HTERT RPE-1 (cell line): Measurements from ENCODE around the gene KIFC1.

Experiments
- in situ Hi-C: fragments of 300-500 bp; cut with MboI; formaldehyde crosslinking; loops from 4 replicates; pipeline ENCODE4 v1.14.3; 2020; ENCODE audit warnings: low sequenced_read_pairs

KIFC1 gene

GRCh38 chr6:33410050-33410710 is 18.6 kb downstream of the KIFC1 start:
- in situ Hi-C loops, result no loop called here

GRCh38 chr6:33410711-33411631 is 19.3 kb downstream of the KIFC1 start, which contains the start of gene PHF1:
PHF1 (plus strand) TSS chr6:33411014; CDS start chr6:33412264, 1,250 bp downstream.
- in situ Hi-C loops, result no loop called here

DNA sequence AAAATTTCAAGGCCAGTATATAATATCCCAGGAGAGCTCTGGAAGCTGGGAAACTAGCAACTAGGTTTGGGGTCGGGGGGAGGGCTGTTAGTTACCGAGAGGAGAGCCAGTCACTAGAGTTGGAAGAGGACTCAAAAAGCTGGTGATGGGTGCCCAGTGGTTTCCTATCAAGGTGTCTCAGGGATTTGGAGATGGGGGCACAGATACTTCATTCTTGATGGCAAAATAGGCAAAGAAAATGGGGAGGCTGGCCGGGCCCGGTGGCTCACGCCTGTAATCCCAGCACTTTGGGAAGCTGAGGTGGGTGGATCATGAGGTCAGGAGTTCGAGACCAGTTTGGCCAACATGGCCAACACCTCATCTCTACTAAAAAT is 20.0 kb downstream of the KIFC1 start:
- in situ Hi-C loops, result no loop called here

DNA sequence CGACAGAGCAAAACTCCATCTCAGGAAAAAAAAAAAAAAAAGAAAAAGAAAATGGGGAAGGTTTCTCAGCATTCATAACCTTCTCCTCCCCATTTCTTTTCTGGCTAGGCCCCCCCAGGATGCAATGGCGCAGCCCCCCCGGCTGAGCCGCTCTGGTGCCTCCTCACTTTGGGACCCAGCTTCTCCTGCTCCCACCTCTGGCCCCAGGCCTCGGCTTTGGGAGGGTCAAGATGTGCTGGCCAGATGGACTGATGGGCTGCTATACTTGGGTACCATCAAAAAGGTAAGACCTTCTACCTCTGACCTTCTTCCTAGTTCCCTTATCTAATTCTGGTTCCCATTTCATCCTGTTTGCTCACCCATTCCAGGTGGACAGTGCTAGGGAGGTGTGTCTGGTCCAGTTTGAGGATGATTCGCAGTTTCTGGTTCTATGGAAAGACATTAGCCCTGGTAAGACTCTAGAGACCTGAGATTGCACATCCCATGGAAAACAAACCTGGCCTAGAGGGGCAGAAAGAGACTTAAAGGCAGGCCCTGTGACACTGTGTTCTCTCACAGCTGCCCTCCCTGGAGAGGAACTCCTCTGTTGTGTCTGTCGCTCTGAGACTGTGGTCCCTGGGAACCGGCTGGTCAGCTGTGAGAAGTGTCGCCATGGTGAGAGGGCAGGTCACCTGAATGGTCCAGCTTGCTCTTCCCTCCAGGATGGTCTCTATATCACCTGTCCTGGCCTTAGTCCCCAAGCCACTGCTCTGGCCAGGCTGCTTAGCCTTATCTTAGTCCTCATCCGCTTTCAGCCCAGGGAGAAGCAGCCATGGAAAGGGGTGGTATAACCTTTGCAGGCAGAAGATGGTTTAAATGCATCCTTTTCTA is 20.8 kb downstream of the KIFC1 start:
- in situ Hi-C loops, result no loop called here

- in situ Hi-C loops, result no loop called here
Measured at GRCh38 chr6:33413241-33414120, 21.9 kb downstream of the KIFC1 start.

GRCh38 chr6:33414592-33415271 is 23.1 kb downstream of the KIFC1 start:
- in situ Hi-C loops, result no loop called here

DNA sequence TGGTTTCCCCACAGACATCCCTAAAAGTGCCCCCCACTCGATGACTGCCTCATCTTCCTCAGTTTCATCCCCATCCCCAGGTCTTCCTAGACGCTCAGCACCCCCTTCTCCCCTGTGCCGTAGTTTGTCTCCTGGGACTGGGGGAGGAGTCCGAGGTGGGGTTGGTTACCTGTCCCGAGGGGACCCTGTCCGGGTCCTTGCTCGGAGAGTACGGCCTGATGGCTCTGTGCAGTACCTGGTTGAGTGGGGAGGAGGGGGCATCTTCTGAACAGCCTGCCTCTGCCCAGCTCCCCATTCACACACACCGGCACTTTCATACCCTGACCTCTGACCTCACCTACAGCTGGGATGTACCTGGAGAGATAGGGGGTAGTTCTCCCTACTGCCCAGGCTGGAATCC is 24.2 kb downstream of the KIFC1 start:
- in situ Hi-C loops, result no loop called here

DNA sequence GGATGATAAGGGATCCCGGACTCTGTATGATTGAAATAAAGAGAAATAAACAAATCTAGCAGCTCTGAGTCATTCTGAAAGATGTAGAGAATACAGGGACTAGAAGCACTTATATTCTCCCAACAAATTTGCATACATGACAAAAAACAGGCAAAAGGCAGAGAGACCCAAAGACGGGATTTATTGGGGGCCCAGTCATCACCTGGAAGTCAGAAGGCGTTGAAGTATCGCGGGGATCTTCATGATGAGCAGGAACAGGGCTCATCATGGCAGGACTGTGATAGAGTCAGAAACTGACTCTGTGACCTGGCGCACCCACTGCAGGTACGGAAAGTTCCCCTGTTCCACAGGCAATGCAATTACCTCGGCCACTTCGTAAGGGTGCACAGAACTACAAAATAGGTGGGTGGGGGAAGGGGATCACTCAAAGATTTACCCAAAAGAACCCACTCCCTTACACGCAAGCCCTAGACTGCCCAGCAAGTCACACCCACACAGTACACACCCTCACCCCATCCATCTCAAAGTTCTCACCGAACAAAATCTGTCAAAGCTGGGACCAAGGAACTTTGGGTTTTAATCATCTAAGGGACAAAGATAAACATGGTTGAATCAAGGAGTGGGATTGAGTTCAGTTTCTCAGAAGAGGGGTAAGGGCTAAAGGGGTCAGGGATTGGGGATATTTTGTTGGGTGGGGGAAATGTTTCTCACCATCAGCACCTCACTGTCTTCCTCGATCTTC is 24.9 kb downstream of the KIFC1 start:
- in situ Hi-C loops, result no loop called here

DNA sequence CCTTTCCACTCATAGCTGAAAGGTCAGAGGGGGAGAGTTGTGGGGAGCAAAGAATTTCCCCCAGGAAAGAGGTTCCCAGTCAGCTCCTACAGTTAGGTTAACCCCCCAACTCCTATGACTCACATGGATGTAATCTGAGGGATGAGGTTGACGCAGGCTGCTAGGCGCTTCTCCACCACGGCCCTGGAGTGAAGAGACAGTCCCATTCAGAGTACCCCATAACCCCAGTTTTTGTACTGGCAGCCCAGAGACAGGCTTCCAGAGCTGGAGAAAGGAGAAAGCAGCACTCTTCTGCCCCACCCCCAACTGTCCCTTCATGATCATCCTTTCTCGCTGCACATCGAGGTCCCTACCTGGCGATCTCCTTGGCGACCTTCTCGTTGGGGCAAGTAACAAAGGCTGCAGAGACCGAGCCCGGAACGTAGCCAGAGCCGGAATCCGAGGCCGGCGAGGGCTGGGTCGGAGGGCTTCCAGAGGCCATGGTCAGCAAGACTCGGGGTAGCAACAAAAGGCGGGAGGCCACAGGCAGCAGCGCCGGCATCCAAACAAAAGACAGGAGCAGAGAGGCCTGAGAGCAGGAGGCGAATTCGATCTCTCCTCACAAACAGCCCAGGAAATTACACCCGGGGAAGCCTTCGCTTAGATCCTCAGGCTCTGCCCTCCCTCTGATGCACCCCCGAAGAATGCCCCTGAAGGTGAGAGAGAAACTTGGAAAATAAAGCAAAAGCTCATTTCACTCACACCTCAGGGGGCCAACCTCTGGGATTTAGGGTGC is 25.7 kb downstream of the KIFC1 start:
- in situ Hi-C loops, result no loop called here

DNA sequence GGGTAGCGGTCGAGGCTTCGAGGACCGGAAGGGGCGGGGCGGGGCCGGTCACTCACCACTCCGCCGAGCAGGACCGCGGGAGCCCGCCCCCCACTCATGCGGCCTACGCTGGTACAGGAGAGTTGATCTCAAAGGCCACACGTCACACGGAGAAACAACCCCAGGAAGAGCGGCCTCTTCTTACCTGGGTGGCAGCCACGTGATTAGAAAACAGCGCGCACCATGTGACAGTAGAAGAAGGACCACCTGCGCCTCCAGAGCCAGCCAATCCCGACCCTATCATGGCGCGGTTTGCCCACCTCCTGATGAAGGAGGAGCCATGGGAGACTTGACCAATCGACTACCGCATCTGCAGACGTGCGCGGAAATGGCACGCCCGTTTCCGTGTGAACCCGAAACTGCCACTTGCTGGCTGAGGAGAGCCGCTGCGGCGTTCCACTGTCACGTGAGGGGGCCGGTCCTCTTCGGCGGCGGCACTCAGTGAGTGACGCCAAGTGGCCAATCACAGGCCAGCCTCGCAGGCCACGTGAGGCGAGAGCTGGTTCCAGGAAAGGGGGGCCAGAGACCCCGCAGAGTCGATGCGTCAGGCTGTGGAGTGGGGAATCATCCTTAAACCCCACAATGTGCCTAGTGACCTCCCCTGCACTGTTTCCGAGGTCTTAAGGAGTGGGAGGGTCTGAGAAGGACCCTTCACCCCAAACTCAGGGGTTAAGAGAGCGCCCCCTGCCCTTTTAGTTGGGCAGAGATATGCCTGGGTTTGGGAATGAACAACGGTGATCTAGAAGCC is 26.5 kb downstream of the KIFC1 start, which contains the start of gene CUTA:
CUTA (minus strand) TSS at position 205 of the 787 bp plus-strand sequence; CDS start at position 98, 107 bp downstream.
- in situ Hi-C loops, result no loop called here

- in situ Hi-C loops, result no loop called here
Measured at GRCh38 chr6:33418690-33419291, 27.2 kb downstream of the KIFC1 start.

- in situ Hi-C loops, result no loop called here
Measured at GRCh38 chr6:33419580-33420490, 28.2 kb downstream of the KIFC1 start, which contains the start of gene SYNGAP1. SYNGAP1 (plus strand) TSS chr6:33420065; CDS start chr6:33420265, 200 bp downstream.

DNA sequence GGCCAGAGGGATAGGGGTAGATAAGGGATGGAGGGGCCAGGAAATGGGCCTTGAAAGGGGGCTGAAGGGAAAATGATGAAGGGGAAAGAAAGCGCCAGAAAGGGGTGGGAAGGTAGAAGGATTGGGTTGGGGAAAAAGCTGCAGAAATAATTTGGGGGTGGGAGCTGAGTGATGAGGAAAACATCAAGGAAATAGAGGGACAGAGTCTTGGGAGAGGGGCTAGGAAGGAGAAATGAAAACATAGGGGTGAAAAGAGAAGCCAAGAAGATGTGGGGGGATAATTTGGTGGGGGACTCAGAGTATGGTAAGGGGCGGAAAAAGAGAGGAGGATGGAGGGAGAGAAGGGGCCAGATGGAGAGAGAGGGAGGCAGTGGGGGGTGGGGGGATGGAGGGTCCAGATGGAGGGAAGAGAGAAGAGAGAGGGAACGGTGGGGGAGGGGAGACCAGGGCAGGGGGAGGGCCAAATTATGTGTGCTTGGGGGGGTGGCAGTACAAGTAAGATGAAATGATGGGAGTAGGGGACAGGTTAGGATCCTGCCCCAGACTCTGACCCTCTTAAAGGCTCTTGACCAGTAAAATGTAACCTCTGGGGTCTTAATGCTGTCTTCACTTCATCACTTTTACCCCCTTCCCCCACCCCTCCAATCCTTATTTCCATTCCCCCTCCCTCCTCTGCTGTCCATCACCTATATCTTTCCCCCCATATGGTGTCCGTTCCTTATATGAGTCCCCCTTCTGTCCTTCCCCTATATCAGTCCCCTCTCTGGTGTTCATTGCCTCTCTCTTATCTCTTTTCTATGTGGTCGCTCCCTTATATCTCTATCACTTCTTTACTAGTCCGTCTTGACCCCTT is 29.1 kb downstream of the KIFC1 start:
- in situ Hi-C loops, result no loop called here

DNA sequence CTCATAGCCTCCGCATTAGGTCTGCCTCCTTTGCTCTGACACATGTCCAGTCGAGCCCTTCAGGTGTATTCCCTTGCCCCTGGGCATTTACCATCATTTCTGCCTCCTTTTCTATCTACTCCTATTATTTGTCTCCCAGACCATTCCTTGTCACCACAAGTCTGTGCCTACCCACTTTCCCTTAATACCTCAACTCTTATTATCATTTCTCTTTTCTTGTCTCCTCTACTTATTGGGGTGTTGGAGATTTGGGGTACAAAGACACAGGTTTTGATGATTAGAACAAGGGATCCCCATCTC is 29.7 kb downstream of the KIFC1 start:
- in situ Hi-C loops, result no loop called here

- in situ Hi-C loops, result no loop called here
Measured at GRCh38 chr6:33423777-33424176, 32.2 kb downstream of the KIFC1 start.
